ENCODE results near the gene ZNF777.
"Not testable (repeated sequence)": the region's sequence is repeated elsewhere in the genome, so short reads cannot be mapped to it uniquely, and the experiment has no call there.

ZNF777 gene

GRCh38 chr7:149460493-149461277 lies at the start of gene ZNF777:
ZNF777 (minus strand) TSS chr7:149461062; CDS start chr7:149456022, 5,040 bp downstream.
- DNase-seq = peak; percentile 72 to 91 (median 87)

DNA sequence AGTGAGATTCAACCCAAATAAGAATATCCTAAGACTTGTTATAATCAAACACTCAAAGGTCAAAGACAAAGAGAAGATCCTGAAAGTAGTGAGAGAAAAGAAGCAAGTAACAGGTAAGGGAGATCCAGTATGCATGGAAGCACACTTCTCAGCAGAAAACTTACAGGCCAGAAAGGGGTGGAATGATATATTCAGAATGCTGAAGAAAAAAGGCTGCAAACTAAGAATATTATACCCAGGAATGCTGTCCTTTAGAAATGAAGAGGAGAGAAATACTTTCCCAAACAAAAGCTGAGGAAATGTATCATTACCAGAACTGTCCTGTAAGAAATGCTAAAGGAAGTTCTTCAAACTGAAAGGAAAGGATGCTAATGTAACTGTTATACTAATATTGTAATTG lies 49.4 kb upstream of the ZNF777 start:
- DNase-seq = no peak

GRCh38 chr7:149509774-149510173 lies 48.9 kb upstream of the ZNF777 start:
- no peak for DNase-seq

DNA sequence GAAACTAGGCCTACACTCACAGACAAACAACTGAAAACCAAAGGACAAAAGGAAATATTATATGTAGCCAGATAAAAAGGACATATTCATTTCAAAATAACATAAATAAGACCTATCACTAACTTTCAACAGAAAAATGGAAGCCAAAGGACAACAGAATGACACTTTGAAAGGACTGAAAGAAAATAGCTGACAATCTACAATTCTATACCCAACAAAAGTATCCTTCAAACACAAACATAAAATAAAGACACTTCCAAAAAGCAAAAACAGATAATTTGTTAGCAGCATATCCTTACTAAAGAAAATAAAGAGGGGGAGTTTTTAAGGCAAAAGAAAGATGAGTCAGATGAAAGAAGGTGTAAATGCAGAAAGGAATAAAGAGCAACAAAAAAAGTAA lies 44.7 kb upstream of the ZNF777 start:
- no peak for DNase-seq

GRCh38 chr7:149501651-149502050 lies 40.8 kb upstream of the ZNF777 start:
- DNase-seq = no peak

- DNase-seq = no peak
Observed at GRCh38 chr7:149500910-149501309, 40.0 kb upstream of the ZNF777 start.

DNA sequence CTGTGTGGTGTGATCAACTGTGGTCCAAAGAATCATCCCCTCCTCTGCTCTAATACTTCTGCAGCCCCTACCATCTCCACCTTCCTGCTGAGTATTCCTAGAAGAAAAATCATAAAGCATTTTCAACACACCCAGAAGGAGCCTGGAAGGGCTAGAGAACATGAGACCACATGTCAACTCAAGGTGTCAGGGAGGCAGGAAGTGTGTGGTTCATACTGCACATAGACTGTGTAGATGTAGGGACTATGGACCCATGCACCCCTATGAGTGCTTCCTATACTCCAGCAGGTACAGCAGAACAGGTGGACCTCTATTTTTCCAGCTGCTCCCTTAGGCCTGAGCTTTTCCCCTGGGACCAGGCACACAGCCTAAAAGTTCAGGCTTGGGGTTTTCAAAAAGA lies 39.3 kb upstream of the ZNF777 start:
- DNase-seq = no peak

- DNase-seq = no peak
Observed at GRCh38 chr7:149498811-149499210, 37.9 kb upstream of the ZNF777 start.

DNA sequence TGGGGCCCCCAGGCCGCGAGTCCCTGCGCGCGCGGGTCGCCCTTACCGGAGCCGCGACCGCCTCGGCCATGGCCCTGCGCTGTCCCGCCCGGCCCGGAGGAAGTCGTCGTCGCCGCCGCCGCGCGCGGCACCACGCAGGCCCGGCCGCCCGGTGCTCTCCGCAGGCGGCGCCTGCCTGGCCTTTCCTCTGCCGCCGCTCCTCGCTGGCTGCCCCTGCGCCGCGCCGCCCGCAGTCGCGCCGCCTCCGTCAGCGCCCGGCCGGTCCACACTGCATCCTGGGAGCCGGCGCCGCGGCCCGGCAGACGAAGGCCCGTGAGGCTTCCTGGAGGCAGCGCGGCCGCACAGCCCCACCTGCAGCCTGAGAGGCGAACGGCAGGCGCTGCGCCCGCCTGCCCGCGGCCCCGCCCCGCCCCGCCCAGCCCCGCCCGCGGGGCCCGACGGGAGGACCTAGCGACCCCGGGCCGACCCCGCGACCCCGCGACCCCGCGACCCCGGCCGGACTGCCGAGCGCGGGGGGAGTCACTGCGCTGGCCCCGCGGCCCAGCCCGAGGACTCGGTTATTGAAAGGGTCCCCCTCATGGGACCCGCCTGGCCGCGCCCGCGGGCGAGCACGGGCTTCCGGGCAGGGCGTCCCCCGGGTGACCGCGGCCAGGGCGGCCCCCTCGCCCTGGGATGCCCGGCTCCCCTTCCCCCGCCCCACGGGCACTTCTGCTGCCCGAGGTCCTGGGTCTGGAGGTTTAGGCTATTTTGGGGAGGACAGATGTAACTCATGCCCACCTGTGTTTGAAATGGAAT lies 36.8 kb upstream of the ZNF777 start, which contains the start of gene ZNF746:
Gene ZNF746, minus strand, starts transcription at position 343 of the 795 bp plus-strand sequence. Its CDS starts 273 bp downstream, at position 70.
- peak; percentile 86 to 87 (median 87) for DNase-seq

DNA sequence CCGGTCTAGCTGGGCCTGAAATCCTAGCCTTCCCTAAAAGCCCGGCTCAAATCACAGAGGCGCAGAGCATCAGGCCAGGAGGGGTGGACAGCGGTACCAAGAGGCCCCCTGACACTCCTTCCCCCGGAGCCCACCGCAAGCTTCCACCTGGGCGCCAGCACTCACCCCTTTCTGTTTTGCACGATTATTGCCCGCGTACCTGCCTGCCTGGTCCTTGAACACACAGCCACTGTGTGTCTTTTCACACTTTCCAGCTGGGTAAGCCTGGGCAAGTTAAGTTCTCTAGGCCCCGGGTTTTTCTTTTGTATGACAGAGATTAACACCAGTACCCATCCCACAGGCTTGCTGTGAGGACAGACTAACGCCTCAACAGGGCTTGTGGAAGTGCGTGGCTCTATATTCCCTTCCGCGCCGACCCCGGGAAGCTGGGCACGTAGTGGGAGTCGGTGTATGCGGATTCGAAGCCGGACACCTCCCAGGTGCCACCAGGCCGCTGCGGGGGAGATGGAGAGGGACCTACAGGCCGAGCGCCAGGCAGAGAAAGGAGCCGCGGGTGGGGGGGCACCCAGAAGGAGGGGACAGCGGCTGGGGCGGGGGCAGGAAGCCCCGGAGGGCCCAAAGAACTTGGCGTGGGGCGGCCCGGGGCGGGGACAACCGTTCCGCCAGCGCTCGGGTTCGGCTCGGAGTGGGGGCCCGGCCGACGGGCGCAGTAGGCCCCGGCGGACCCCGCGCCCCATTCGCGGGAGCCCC lies 36.0 kb upstream of the ZNF777 start:
- DNase-seq = peak in 2 of 3 experiments; percentile 61 to 74

- DNase-seq = peak; percentile 21 to 75 (median 25)
Observed at GRCh38 chr7:149495785-149496641, 35.2 kb upstream of the ZNF777 start.

GRCh38 chr7:149494738-149495368 lies 34.0 kb upstream of the ZNF777 start:
- no peak for DNase-seq

GRCh38 chr7:149493975-149494374 lies 33.1 kb upstream of the ZNF777 start:
- DNase-seq = not testable (repeated sequence)

GRCh38 chr7:149493366-149493765 lies 32.5 kb upstream of the ZNF777 start:
- DNase-seq = no peak

DNA sequence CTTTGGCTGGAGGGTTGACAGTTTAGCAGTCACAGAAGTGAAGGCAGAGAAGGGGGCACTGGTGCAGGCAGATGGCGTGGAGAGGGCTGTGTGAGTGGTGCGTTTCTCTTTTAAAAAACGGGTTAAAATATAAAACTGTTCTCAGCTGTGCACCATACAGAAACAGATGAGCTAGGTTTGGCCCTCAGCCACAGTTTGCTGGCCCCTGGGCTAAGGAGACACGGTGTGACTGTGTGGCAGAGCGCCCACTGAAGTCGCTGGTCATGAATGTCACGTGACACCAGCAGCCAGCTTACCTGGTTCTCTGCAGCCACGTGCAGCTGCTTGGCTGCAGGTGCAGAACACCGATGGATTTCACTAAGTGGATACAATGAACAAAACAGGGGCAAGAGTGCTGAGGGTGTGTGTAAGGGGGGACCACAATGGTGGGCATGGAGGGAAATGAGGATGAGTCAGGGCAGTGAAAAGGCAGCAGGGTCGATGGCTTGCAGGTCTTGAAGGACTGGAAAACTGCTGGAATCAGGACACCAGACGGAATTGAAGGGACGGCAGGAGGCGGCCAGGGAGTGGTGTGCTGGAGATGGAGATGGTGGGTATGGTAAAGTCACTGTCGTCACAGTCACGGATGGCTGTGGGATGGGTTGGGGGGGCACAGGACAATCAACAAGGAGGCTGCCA lies 29.4 kb upstream of the ZNF777 start:
- DNase-seq = no peak

DNA sequence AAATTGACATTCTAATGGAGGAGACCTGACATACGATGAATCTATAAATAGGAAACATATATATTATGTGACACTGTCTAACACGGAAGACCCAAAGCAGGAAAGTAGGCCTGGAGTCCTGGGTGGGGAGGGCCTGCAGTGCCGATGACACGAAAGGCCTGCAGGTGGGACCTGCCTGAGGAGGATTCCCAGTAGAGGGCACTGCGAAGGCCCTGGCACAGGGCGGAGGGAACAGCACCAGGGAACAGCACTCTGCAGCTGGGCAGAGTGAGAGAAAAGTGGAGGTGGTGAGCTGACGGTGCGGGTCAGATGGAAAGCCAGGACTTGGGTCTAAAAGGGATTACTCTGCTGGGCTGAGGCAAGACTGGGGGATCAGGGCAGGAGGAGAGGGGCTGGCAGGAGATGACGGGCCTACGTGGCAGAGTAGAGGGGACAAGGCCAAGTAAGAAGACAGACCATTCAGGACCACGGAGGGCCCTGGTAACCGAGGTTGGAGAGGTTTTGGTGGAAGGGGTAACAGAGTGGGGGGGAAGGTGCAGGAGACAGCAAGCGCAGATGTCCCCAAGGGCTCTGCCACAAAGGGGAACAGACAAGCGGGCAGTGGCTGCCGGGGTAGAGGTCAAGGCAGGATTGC lies 28.6 kb upstream of the ZNF777 start:
- no peak for DNase-seq

- DNase-seq = no peak
Observed at GRCh38 chr7:149479568-149479967, 18.7 kb upstream of the ZNF777 start.

DNA sequence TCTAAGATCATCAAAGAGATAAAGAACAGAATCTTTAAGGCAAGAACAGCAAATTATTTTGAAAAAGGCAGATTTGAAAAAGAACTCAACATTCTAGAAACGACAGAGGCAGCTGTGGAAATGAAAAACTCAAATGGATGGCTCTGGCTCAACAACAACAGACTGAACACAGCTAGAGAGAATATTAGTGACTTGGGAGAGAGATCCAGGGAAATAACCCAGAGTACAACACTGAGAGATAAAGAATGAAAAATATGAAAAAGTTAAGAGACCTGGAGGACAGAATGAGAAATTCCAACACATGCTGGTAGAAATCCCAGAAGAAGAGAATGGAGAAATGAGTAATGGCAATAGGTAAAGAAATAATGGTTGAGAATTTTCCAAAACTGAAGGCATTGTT lies 17.9 kb upstream of the ZNF777 start:
- no peak for DNase-seq

DNA sequence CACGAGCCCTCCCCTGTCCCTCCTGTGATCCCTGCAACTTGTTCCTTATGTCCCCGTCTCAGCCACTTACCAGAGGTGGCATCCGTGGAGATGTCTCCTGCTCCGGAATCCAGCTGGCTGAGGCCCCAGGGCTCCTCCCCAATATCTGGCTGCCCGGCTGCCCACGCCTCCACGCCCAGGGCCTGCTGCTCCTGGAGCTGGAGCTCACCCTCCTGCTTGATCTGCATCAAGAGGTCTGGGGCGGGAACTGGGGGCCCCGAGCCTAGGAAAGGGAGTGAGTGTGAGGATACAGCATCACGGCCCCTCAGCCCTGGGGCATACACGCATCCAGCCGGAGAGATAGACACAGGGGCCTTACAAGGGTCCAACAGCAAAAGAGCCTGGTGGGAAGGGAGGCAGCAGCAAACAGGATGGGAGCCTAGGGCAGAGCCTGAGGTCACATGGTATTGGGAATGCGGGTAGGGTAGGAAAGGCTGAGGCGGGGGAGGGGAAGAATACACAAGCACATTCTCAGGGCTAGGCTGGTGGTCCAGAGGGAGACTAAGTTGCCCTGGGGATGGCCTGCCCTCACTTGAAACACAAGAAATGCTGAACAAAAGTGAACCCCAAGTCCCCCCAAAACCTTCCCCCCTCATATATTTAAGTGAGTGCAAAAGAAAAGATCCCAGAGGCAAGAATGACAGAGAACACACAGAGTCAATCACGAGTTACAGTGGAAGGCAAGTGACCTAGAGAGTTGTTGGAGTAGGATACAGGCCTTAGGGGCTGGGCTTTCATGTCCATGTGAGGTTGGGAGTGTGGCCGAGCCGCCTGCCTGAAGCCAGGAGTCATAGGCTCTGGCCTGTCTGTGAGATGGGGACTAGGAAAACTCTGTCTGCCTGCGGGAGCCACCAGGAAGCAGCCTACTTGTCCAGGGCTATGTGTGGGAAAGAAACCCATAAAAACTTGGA lies 16.9 kb upstream of the ZNF777 start:
- no peak for DNase-seq

Data from NCI-H1417 (cell line).